Omental fat pad (tissue), 4 donors: ENCODE data around the gene GPR21. TPM values are rescaled to one million over a fixed set of nuclear protein-coding genes. Genes with fewer than 3 reads are reported as not detected.

Experiments
- ATAC-seq: fragments of 150-250 bp; one replicate; pipeline ENCODE4 v1.9.1; 2016; ENCODE audit warnings: mild to moderate bottlenecking, moderate library complexity; ENCODE audit not compliant: low FRiP score
- DNase-seq: peaks from one replicate; pipeline ENCODE4 v3.0.0-alpha.2; 2019; ENCODE audit warnings: low spot score
- total RNA-seq, 4 donors: library from RNA; depleted of rRNA; stranded (reverse); fragments of >200 nt; gene quantifications; one replicate each; pipeline ENCODE4 v1.1.0, GENCODE V29; 2016
- TF ChIP-seq, protein P1 (sequence below), 3 donors: fragments of 450-650 bp; IDR thresholded peaks; one replicate each; pipeline ENCODE4 v1.5.1; 2016 to 2017; ENCODE audit warnings: antibody characterized with exemption in 3 of 3, mild to moderate bottlenecking in 3 of 3, moderate library complexity in 2 of 3

GPR21 gene
- total RNA-seq, 4 donors from 2014 or later = 1.7 to 2.3 TPM; not detected in 2

DNA sequence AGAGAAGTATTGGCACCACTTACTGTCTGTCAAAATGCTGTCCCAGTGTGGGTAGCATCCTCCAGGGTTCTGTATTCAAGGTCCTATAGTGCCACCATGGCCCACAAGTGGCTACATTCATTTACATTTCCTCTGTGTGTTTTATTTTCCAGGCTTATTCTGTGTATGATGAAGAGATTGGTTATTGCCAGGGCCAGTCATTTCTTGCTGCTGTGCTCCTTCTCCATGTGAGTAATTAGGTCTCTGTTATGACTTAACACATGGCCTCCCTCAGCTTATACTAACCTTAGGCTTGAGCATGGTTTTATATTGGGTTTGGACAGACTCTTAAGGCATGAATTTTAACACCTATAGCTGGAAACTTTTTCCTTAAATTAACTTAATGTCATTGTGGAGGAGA is 36.7 kb downstream of the GPR21 start:
- TF ChIP-seq, protein P1, sequence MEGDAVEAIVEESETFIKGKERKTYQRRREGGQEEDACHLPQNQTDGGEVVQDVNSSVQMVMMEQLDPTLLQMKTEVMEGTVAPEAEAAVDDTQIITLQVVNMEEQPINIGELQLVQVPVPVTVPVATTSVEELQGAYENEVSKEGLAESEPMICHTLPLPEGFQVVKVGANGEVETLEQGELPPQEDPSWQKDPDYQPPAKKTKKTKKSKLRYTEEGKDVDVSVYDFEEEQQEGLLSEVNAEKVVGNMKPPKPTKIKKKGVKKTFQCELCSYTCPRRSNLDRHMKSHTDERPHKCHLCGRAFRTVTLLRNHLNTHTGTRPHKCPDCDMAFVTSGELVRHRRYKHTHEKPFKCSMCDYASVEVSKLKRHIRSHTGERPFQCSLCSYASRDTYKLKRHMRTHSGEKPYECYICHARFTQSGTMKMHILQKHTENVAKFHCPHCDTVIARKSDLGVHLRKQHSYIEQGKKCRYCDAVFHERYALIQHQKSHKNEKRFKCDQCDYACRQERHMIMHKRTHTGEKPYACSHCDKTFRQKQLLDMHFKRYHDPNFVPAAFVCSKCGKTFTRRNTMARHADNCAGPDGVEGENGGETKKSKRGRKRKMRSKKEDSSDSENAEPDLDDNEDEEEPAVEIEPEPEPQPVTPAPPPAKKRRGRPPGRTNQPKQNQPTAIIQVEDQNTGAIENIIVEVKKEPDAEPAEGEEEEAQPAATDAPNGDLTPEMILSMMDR (IDR thresholded peaks at IDR 0.05) = no peak
- no peak for DNase-seq
- no peak for ATAC-seq

DNA sequence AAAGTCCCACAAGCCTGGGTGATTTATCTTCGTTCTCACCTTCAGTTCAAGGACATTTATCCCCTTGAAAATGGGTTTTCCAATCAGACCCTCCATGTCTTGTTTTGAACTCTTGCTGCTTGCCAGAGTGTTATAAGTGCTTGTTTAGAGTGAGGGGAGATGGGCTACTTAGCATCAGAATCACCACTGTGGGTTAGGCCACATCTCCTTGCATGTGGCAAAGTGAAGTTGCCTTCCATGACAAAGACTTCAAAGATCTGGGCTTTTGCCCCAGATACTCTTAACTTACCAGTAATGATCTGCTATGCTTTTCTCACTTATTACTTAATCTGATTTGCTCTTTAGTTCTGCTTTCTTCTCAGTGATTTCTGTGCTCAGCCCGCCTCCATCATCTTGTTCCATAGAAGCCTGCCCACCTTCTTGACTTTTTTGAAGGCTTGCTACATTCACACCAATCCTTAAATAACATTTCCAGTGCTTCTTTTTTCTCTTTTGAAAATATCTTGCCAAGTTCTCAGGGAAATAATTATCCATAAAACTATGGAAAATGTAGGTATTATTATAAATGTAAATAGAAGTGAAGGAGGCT is 39.0 kb downstream of the GPR21 start:
- TF ChIP-seq, protein P1 (IDR thresholded peaks at IDR 0.05) = no peak
- ATAC-seq = no peak

DNA sequence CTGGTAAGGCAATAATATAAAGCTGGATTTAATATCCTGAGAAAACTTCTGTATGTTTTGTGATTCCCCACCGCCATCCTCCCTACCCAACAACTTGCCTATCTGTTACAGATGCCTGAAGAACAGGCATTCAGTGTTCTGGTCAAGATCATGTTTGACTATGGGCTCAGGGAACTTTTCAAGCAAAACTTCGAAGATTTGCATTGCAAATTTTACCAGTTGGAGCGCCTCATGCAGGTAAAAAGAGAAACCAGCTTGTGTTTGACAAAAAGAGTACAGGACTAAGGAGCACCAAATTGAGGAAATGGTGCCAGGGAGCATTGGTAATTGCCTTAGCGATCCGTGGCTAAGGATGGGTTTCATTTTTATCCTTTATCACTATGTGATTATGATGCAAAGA is 40.0 kb downstream of the GPR21 start:
- TF ChIP-seq, protein P1 (IDR thresholded peaks at IDR 0.05) = no peak
- no peak for DNase-seq
- ATAC-seq = no peak

More for the DNA sequence above, 39.0 kb downstream of the GPR21 start:
- DNase-seq = no peak

DNA sequence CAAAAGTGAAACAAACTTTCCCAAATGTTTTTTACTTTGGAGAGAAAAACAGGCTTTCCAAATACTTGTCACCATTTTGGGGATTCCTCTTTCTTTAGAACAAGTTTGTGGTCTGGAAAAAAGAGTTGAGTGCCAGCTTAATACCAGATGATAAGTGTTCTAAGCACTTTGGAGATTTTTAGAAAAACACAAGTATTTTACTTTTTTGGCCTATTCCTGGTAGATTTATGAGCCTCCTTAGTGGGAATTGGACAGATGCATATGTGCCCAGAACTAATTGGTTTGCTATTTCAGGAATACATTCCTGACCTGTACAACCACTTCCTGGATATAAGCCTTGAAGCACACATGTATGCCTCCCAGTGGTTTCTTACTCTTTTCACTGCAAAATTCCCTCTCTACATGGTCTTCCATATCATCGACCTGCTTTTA is 40.5 kb downstream of the GPR21 start:
- DNase-seq (no peak), ATAC-seq (peak; percentile 53)
- TF ChIP-seq, protein P1 (IDR thresholded peaks at IDR 0.05) = no peak

DNA sequence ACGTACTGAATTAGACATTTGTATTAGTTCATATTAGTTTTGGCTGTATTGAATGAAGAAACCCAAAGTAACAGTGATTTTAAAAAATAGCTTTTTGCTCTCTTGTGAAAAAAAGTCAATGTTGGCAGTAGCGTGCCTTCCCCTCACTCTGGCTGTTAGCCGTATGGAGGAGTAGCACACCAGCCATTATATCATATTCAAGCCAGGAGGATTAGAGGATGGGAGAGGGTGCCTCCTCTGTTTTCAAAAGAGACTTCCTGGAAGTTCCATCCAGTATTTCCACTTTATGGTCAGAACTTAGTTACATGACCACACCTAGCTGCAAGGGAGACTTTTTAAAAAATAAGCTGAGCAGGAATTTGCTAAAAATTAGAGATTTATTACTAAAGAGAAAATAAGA is 41.2 kb downstream of the GPR21 start:
- ATAC-seq = peak; percentile 67
- no peak for DNase-seq
- TF ChIP-seq, protein P1 (IDR thresholded peaks at IDR 0.05) = no peak

DNA sequence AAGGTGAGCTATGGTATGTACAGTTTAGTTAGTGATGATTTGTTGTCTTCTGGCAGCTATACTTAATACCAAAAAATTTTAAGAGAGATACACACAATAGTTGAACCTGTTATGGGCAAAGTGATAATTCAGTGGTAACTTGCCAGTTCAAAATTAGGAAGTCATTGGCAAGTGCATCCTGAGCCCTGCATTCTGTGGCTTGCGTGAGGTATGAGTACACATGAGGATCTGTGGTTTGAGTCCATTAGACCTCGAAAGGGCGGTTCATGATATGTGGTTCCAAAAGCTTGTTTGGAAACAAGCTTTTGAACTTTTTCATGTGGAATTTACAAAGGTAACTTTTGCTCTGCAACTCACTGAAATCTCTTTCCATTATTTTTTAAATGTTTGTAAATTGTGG is 47.0 kb downstream of the GPR21 start:
- TF ChIP-seq, protein P1 (IDR thresholded peaks at IDR 0.05) = no peak
- DNase-seq = no peak
- ATAC-seq = no peak

DNA sequence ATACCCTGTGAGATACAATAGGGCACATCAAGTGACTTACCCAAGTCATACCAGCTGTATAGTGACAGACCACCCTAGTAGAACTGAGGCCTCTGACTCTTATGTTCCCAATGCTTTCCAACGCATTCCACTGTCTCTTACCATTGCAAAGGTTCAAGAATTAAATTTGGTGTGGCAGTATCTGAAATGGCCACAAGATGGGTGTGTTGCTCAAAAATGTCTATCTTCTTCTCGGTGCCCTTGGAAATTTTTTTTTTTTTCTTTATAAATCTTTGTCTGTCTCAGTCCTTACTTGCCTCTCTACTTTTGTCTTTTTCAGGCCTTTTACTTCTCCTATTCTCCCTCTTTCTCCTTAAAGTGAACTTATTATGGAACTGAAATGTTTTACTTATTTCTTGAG is 48.4 kb downstream of the GPR21 start:
- ATAC-seq (no peak), DNase-seq (no peak)
- TF ChIP-seq, protein P1 (IDR thresholded peaks at IDR 0.05) = peak in 1 of 3 donors; percentile 26
